Neural cell (in vitro differentiated cells): ENCODE results near the gene SDC4.

Experiments used
- CTCF ChIP-seq: fragments of 450-650 bp; IDR thresholded peaks from 2 replicates; pipeline ENCODE4 v1.5.1; 2014; ENCODE audit warnings: antibody characterized with exemption, mild to moderate bottlenecking, moderate library complexity; ENCODE audit not compliant: poor library complexity, severe bottlenecking
- EZH2 ChIP-seq: fragments of 200-600, 300-800 bp; shearing (Covaris generic), sonication (generic); IDR thresholded peaks from 2 replicates; pipeline ENCODE4 v1.6.1; 2014; ENCODE audit warnings: antibody characterized with exemption, low read length, borderline replicate concordance, mild to moderate bottlenecking; ENCODE audit not compliant: insufficient read depth, poor library complexity, severe bottlenecking
- MXI1 ChIP-seq: fragments of 450-650 bp; conservative IDR thresholded peaks from 2 replicates; pipeline ENCODE4 v1.6.1; 2014; ENCODE audit warnings: antibody characterized with exemption, mild to moderate bottlenecking; ENCODE audit not compliant: poor library complexity, severe bottlenecking
- POLR2AphosphoS5 ChIP-seq: IDR thresholded peaks from 2 replicates; pipeline ENCODE4 v1.6.1; 2012
- RAD21 ChIP-seq: fragments of 450-650 bp; conservative IDR thresholded peaks from 2 replicates; pipeline ENCODE4 v1.6.1; 2014; ENCODE audit warnings: antibody characterized with exemption, mild to moderate bottlenecking, moderate library complexity
- SMC3 ChIP-seq: fragments of 450-650 bp; conservative IDR thresholded peaks from 2 replicates; pipeline ENCODE4 v1.6.1; 2014; ENCODE audit warnings: antibody characterized with exemption, mild to moderate bottlenecking, moderate library complexity; ENCODE audit not compliant: poor library complexity
- TF ChIP-seq, protein P1 (sequence below): IDR thresholded peaks from 2 replicates; pipeline ENCODE4 v1.6.1; 2012; ENCODE audit warnings: borderline replicate concordance

DNA sequence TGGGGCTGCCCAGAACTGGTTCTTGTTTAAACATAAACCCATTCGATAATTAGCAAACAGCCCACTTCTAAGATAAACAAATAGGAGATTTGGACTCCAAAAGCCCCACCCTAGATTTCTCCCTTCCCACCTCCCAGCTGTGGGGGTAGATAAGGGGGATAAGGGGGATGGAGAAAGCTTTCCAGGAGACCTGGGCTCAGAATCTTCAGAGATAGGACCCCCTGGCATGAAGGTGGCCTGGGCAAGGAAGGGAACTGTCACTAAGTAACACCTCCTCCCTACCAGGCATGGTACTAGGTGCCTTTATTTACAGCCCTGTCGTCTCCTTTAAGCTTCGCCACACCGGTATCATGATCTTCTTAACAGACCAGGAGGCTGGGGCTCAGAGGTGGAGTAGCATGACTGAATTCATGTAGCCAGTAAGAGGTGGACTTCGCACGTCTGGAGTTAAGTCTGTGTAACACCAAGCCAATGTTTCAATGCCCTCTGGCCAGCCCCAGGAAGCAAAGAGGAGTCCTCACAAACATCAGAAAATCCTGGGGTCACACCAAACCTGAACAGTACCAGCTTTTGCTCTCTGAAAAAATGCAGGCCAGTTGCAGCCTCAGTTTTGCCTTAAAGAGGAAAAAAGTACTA is 4.6 kb downstream of the SDC4 start:
- TF ChIP-seq, protein P1, sequence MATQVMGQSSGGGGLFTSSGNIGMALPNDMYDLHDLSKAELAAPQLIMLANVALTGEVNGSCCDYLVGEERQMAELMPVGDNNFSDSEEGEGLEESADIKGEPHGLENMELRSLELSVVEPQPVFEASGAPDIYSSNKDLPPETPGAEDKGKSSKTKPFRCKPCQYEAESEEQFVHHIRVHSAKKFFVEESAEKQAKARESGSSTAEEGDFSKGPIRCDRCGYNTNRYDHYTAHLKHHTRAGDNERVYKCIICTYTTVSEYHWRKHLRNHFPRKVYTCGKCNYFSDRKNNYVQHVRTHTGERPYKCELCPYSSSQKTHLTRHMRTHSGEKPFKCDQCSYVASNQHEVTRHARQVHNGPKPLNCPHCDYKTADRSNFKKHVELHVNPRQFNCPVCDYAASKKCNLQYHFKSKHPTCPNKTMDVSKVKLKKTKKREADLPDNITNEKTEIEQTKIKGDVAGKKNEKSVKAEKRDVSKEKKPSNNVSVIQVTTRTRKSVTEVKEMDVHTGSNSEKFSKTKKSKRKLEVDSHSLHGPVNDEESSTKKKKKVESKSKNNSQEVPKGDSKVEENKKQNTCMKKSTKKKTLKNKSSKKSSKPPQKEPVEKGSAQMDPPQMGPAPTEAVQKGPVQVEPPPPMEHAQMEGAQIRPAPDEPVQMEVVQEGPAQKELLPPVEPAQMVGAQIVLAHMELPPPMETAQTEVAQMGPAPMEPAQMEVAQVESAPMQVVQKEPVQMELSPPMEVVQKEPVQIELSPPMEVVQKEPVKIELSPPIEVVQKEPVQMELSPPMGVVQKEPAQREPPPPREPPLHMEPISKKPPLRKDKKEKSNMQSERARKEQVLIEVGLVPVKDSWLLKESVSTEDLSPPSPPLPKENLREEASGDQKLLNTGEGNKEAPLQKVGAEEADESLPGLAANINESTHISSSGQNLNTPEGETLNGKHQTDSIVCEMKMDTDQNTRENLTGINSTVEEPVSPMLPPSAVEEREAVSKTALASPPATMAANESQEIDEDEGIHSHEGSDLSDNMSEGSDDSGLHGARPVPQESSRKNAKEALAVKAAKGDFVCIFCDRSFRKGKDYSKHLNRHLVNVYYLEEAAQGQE, result no peak
- TF ChIP-seq CTCF (no peak), EZH2 (no peak), RAD21 (no peak), MXI1 (no peak), POLR2AphosphoS5 (no peak), SMC3 (no peak)
